CD14-positive monocyte (primary cell): ENCODE data around the gene RNU11. TPM values are rescaled to one million over a fixed set of nuclear protein-coding genes. Genes with fewer than 3 reads are reported as not detected.
A peak's percentile ranks its signal among the peaks of the same experiment; 100 is the strongest.
"Not testable (repeated sequence)": the region's sequence is repeated elsewhere in the genome, so short reads cannot be mapped to it uniquely, and the experiment has no call there.

ENCODE experiments used
- DNase-seq, 3 donors: peaks; one replicate each; pipeline ENCODE4 v3.0.0-alpha.2; 2011 to 2022
- H2AFZ ChIP-seq: 2 replicates; pipeline ENCODE4 v1.6.0; 2012; ENCODE audit warnings: mild to moderate bottlenecking, low read depth, low read length, inconsistent platforms; ENCODE audit not compliant: insufficient read depth, poor library complexity, severe bottlenecking
- H3K27ac ChIP-seq, 2 donors: 1 replicate in 1 of 2; 2 replicates in 1 of 2; pipeline ENCODE4 v1.5.1; 2012 to 2013; ENCODE audit warnings: low read length in 2 of 2, control low read depth in 1 of 2, inconsistent platforms in 1 of 2, low read depth in 1 of 2, mild to moderate bottlenecking in 1 of 2
- H3K27me3 ChIP-seq, 2 donors: one replicate each; pipeline versions ENCODE4 v1.6.0 to v1.6.1; 2011 to 2013; ENCODE audit warnings: low read length in 2 of 2; ENCODE audit not compliant: control insufficient read depth in 2 of 2, insufficient read depth in 2 of 2
- H3K36me3 ChIP-seq, 2 donors: replicated peaks in 1 of 2; 1 replicate in 1 of 2; 2 replicates in 1 of 2; pipeline versions ENCODE4 v1.5.1 to v1.6.1; 2012 to 2013; ENCODE audit warnings: low read length in 2 of 2, control low read depth in 1 of 2, inconsistent platforms in 1 of 2, mild to moderate bottlenecking in 1 of 2; ENCODE audit not compliant: insufficient read depth in 2 of 2, control insufficient read depth in 1 of 2
- H3K4me1 ChIP-seq, 2 donors: 1 replicate in 1 of 2; 2 replicates in 1 of 2; pipeline versions ENCODE4 v1.5.1 to v1.6.1; 2012 to 2013; ENCODE audit warnings: low read length in 2 of 2, control low read depth in 1 of 2, inconsistent platforms in 1 of 2, mild to moderate bottlenecking in 1 of 2, moderate library complexity in 1 of 2; ENCODE audit not compliant: insufficient read depth in 2 of 2, control insufficient read depth in 1 of 2
- H3K4me2 ChIP-seq: replicated peaks from 2 replicates; pipeline ENCODE3; 2012; ENCODE audit warnings: low read length, moderate library complexity, mild to moderate bottlenecking; ENCODE audit not compliant: poor library complexity, severe bottlenecking; ENCODE audit errors: extremely low read depth
- H3K4me3 ChIP-seq, 3 experiments: fragments of 200-600 bp in 1 of 3; sonication (generic) in 1 of 3; replicated peaks in 1 of 3; 1 replicate in 2 of 3; 2 replicates in 1 of 3; pipeline ENCODE4 v1.5.1; 2011 to 2013; ENCODE audit warnings: low read length in 3 of 3, mild to moderate bottlenecking in 3 of 3, control low read depth in 2 of 3, low read depth in 2 of 3, inconsistent platforms in 1 of 3, moderate library complexity in 1 of 3
- H3K79me2 ChIP-seq: 2 replicates; pipeline ENCODE4 v1.6.0; 2012; ENCODE audit warnings: mild to moderate bottlenecking, control low read depth, inconsistent platforms, low read length, moderate library complexity; ENCODE audit not compliant: insufficient read depth
- H3K9ac ChIP-seq: 2 replicates; pipeline ENCODE4 v1.6.0; 2017; ENCODE audit warnings: low read length, mild to moderate bottlenecking; ENCODE audit not compliant: insufficient read depth, poor library complexity, severe bottlenecking
- H3K9me3 ChIP-seq, 2 donors: replicated peaks in 1 of 2; 1 replicate in 1 of 2; 2 replicates in 1 of 2; pipeline versions ENCODE4 v1.5.1 to v1.6.1; 2012 to 2013; ENCODE audit warnings: low read length in 2 of 2, control low read depth in 1 of 2; ENCODE audit not compliant: control insufficient read depth in 1 of 2, insufficient read depth in 1 of 2
- H4K20me1 ChIP-seq: 2 replicates; pipeline ENCODE4 v1.6.0; 2012; ENCODE audit warnings: mild to moderate bottlenecking, low read length, control low read depth, moderate library complexity; ENCODE audit not compliant: insufficient read depth
- H3K27ac Mint-ChIP-seq, 7 donors: one replicate each; pipeline ENCODE4 v1.8.0; 2020; ENCODE audit warnings: mild to moderate bottlenecking in 7 of 7, mixed read lengths in 7 of 7, moderate library complexity in 6 of 7, inconsistent platforms in 2 of 7
- H3K27me3 Mint-ChIP-seq, 3 donors: one replicate each; pipeline ENCODE4 v1.8.0; 2021 to 2022; ENCODE audit warnings: low read depth in 3 of 3, mild to moderate bottlenecking in 3 of 3, mixed read lengths in 3 of 3, moderate library complexity in 3 of 3, inconsistent platforms in 1 of 3
- H3K36me3 Mint-ChIP-seq, 2 donors: one replicate each; pipeline ENCODE4 v1.8.0; 2020; ENCODE audit warnings: mixed read lengths in 2 of 2, inconsistent platforms in 1 of 2, mild to moderate bottlenecking in 1 of 2
- H3K4me1 Mint-ChIP-seq: one replicate; pipeline ENCODE4 v1.8.0; 2020; ENCODE audit warnings: mild to moderate bottlenecking, mixed read lengths
- H3K4me3 Mint-ChIP-seq, 2 donors: one replicate each; pipeline ENCODE4 v1.8.0; 2020; ENCODE audit warnings: mild to moderate bottlenecking in 2 of 2, mixed read lengths in 2 of 2, moderate library complexity in 1 of 2
- H3K9me3 Mint-ChIP-seq, 7 donors: one replicate each; pipeline ENCODE4 v1.8.0; 2020 to 2022; ENCODE audit warnings: mixed read lengths in 7 of 7, mild to moderate bottlenecking in 6 of 7, moderate library complexity in 6 of 7, inconsistent platforms in 2 of 7
- WGBS: methylation state at CpG from one replicate; pipeline ENCODE4 v1.1.5; 2013; ENCODE audit warnings: missing lambda C conversion rate; ENCODE audit not compliant: insufficient coverage; 5-methylcytosine and 5-hydroxymethylcytosine counted together
- intact Hi-C, 2 donors: fragments of 100-400 bp; cut with micrococcal nuclease; formaldehyde crosslinking; loops; one replicate each; pipeline versions ENCODE4 v1.15.0 to v1.15.1; 2023
- polyA plus RNA-seq, 3 donors: library from polyadenylated mRNA; depleted of rRNA in 1 of 3; unstranded in 2 of 3; stranded (reverse) in 1 of 3; fragments of 300-500 nt in 2 of 3; fragments of >200 nt in 1 of 3; fragmentation: Illumina TruSeq in 2 of 3; gene quantifications; 1 replicate in 2 of 3; 2 replicates in 1 of 3; pipeline ENCODE4 v1.2.3, GENCODE V29; 2012 to 2021
- TF ChIP-seq, protein P1 (sequence below): fragments of 200-600 bp; IDR thresholded peaks from one replicate; pipeline ENCODE4 v1.8.0; 2022; ENCODE audit warnings: antibody characterized with exemption, mild to moderate bottlenecking

RNU11 gene
- polyA plus RNA-seq, 3 donors = not detected

GRCh38 chr1:28653870-28654269 lies 5.5 kb downstream of the RNU11 start:
- no CpG with 5 or more reads among the region's 3 CpGs for WGBS
- Mint-ChIP-seq H3K4me1 (peaks cover 18% of the 10 kb centered on the region), H3K27ac (peak overlapping the region in 1 of 7 donors; percentile 33)
- H3K4me1 ChIP-seq = peaks cover 14 to 20% of the 10 kb centered on the region in 2 donors
- H3K4me2 ChIP-seq, H3K9me3 Mint-ChIP-seq, H3K27me3 ChIP-seq, H4K20me1 ChIP-seq, H3K27ac ChIP-seq, H2AFZ ChIP-seq, H3K27me3 Mint-ChIP-seq, H3K4me3 ChIP-seq, H3K9ac ChIP-seq, intact Hi-C loops, H3K36me3 Mint-ChIP-seq, H3K9me3 ChIP-seq, H3K4me3 Mint-ChIP-seq, H3K36me3 ChIP-seq, H3K79me2 ChIP-seq: not testable (repeated sequence)
- peak in 1 of 3 donors; percentile 14 for DNase-seq

DNA sequence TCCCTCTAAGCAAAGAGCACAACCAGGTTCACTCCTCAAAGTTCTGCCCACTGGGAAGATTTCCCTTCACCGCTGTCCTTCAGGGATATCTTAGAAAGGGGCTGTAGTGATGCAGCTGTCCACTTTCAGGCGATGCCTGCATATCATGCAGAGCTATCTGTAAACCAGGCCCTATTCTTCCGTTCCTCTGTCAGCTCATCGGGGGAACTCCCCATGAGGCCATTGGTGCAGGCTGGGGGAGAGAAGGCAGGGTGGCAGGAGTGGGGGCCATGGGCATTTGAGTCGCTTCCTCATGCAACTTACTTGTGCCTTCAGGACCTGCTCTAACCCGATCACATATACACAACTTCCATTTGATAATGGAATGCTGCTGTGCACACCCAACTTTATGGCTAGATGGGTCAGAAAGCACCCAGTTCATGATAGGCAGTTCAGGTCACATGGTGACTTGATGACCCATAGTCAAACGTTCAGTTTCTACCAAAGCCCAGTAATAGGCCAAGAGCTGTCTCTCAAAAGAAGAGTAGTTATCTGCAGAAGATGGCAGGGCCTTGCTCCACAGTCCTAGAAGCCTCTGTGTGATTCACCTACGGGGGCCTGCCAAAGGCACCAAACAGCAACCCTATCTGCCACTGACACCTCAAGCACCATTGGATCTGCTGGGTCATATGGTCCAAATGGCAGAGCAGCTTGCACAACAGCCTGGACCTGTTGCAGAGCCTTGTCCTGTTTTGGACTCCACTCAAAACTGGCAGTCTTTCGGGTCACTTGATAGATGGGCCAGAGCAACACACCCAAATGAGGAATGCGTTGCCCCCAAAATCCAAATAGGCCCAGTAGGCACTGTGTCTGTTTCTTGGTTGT lies 7.3 kb downstream of the RNU11 start:
- H3K4me2 ChIP-seq, H3K27ac ChIP-seq, DNase-seq, H2AFZ ChIP-seq, H3K27me3 Mint-ChIP-seq, H3K36me3 Mint-ChIP-seq, H3K4me3 Mint-ChIP-seq, H4K20me1 ChIP-seq, H3K9me3 ChIP-seq, intact Hi-C loops, H3K79me2 ChIP-seq, H3K9ac ChIP-seq, H3K27me3 ChIP-seq, H3K9me3 Mint-ChIP-seq, H3K4me3 ChIP-seq, H3K4me1 ChIP-seq, H3K36me3 ChIP-seq: not testable (repeated sequence)
- Mint-ChIP-seq H3K4me1 (peaks cover 12% of the 10 kb centered on the region), H3K27ac (peak overlapping the region in 1 of 7 donors; percentile 41)
- WGBS = 90% methylated on average over 4 of the region's 10 CpGs

DNA sequence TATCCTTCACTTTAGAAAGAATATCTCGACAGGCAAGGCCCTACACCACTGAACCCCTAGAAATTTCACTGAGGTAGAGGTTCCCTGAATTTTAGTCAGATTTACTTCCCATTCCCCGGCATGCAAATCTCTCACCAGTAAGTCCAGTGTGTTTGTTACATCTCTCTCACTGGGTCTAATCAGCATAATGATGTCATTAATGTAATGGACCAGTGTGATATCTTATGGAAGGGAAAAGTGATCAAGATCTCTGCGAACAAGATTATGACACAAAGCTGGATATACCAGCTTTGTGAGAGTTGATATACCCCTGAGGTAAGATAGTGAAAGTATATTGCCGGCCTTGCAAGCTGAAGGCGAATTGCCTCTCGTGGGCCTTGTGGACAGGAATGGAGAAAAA lies 7.9 kb downstream of the RNU11 start:
- DNase-seq = no peak
- Histone ChIP-seq H3K36me3 (no peaks in the 10 kb centered on the region), H3K4me2 (no peak overlapping the region), H3K9me3 (no peaks in the 10 kb centered on the region), H4K20me1 (no peaks in the 10 kb centered on the region), H3K27me3 (no peaks in the 10 kb centered on the region), H3K79me2 (no peaks in the 10 kb centered on the region), H3K9ac (no peak overlapping the region), H2AFZ (no peak overlapping the region), H3K27ac (no peak overlapping the region), H3K4me1 (peaks cover 8% of the 10 kb centered on the region in 2 donors), H3K4me3 (no peak overlapping the region)
- TF ChIP-seq, protein P1, sequence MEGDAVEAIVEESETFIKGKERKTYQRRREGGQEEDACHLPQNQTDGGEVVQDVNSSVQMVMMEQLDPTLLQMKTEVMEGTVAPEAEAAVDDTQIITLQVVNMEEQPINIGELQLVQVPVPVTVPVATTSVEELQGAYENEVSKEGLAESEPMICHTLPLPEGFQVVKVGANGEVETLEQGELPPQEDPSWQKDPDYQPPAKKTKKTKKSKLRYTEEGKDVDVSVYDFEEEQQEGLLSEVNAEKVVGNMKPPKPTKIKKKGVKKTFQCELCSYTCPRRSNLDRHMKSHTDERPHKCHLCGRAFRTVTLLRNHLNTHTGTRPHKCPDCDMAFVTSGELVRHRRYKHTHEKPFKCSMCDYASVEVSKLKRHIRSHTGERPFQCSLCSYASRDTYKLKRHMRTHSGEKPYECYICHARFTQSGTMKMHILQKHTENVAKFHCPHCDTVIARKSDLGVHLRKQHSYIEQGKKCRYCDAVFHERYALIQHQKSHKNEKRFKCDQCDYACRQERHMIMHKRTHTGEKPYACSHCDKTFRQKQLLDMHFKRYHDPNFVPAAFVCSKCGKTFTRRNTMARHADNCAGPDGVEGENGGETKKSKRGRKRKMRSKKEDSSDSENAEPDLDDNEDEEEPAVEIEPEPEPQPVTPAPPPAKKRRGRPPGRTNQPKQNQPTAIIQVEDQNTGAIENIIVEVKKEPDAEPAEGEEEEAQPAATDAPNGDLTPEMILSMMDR = no peak
- Mint-ChIP-seq H3K36me3 (no peaks in the 10 kb centered on the region), H3K27ac (no peak overlapping the region), H3K4me3 (no peak overlapping the region), H3K4me1 (peaks cover 12% of the 10 kb centered on the region), H3K27me3 (peaks cover 0 to 4% (median 1%) of the 10 kb centered on the region in 3 donors), H3K9me3 (peaks cover 0 to 2% (median 0%) of the 10 kb centered on the region in 7 donors)
- 100% methylated on average over 4 of the region's 6 CpGs for WGBS
- intact Hi-C loops = no loop called here
